Sigmoid colon (tissue), 4 donors: Measurements from ENCODE around the gene SMIM1.

Experiments
- EP300 ChIP-seq, 4 donors: sonication (generic); formaldehyde crosslinking; IDR thresholded peaks; one replicate each; pipeline ENCODE4 v1.6.1; 2017; ENCODE audit warnings: antibody characterized with exemption in 4 of 4
- POLR2A ChIP-seq, 2 donors: fragments of 450-650 bp; IDR thresholded peaks; one replicate each; pipeline ENCODE4 v1.6.1; 2016; ENCODE audit warnings: antibody characterized with exemption in 2 of 2, mild to moderate bottlenecking in 2 of 2, moderate library complexity in 2 of 2
- TF ChIP-seq, protein P1 (sequence below), 4 experiments: fragments of 450-650 bp in 3 of 4; fragments of 200-600 bp in 1 of 4; IDR thresholded peaks; one replicate each; pipeline ENCODE4 v1.5.1; 2016 to 2019; ENCODE audit warnings: antibody characterized with exemption in 4 of 4, mild to moderate bottlenecking in 3 of 4, moderate library complexity in 2 of 4

DNA sequence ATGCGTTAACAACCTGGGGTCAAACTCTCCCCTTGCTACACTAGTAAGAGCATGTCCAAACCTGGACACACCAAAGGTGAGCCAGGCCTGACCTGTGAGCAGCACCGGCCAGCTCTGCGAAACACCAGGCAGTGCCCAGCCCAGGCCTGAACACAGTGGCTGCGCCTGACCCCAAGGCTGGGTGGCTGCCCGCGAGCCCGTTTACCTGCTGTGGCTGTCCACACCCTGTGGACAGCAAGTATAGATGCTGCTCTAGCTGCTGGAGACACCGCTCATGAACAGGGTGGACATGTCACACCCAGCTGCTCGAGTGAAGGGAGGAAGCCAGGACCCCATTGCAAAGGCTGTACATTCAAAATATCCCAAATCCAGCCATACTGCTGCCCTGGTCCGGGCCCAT is 27.9 kb upstream of the SMIM1 start:
- TF ChIP-seq, protein P1, sequence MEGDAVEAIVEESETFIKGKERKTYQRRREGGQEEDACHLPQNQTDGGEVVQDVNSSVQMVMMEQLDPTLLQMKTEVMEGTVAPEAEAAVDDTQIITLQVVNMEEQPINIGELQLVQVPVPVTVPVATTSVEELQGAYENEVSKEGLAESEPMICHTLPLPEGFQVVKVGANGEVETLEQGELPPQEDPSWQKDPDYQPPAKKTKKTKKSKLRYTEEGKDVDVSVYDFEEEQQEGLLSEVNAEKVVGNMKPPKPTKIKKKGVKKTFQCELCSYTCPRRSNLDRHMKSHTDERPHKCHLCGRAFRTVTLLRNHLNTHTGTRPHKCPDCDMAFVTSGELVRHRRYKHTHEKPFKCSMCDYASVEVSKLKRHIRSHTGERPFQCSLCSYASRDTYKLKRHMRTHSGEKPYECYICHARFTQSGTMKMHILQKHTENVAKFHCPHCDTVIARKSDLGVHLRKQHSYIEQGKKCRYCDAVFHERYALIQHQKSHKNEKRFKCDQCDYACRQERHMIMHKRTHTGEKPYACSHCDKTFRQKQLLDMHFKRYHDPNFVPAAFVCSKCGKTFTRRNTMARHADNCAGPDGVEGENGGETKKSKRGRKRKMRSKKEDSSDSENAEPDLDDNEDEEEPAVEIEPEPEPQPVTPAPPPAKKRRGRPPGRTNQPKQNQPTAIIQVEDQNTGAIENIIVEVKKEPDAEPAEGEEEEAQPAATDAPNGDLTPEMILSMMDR (IDR thresholded peaks at IDR 0.05) = no peak
- TF ChIP-seq POLR2A (IDR thresholded peaks at IDR 0.05) = no peak
- no peak for TF ChIP-seq EP300 (IDR thresholded peaks at IDR 0.05)
